Measurements from ENCODE around the gene UGT1A1.

The UGT1A1 gene

GRCh38 chr2:233764761-233765160 is 4.7 kb downstream of the UGT1A1 start:
- Histone ChIP-seq H3K4me1 (ENCODE audit: control insufficient read depth, insufficient read depth, low read length) (peaks cover 45% of the 10 kb centered on the region), H3K4me3 (ENCODE audit: low read length) (no peak overlapping the region), H3K9ac (ENCODE audit: low read length) (no peak overlapping the region), H3K36me3 (ENCODE audit: control insufficient read depth, insufficient read depth, low read length) (no peaks in the 10 kb centered on the region), H3K9me3 (ENCODE audit: control insufficient read depth, low read length) (no peaks in the 10 kb centered on the region), H3K27me3 (ENCODE audit: control insufficient read depth, insufficient read depth, low read length) (no peaks in the 10 kb centered on the region)

- H3K4me3 ChIP-seq (ENCODE audit: low read length): no peak overlapping the region
- H3K9me3 ChIP-seq (ENCODE audit: control insufficient read depth, low read length): no peaks in the 10 kb centered on the region
- H3K27me3 ChIP-seq (ENCODE audit: control insufficient read depth, insufficient read depth, low read length): no peaks in the 10 kb centered on the region
- no peaks in the 10 kb centered on the region for H3K36me3 ChIP-seq (ENCODE audit: control insufficient read depth, insufficient read depth, low read length)
- peaks cover 29% of the 10 kb centered on the region for H3K4me1 ChIP-seq (ENCODE audit: control insufficient read depth, insufficient read depth, low read length)
- H3K9ac ChIP-seq (ENCODE audit: low read length): no peak overlapping the region
These were observed 6.3 kb downstream of the UGT1A1 start for GRCh38 chr2:233766416-233766815.

- Histone ChIP-seq H3K9ac (ENCODE audit: low read length) (no peak overlapping the region), H3K27me3 (ENCODE audit: control insufficient read depth, insufficient read depth, low read length) (no peaks in the 10 kb centered on the region), H3K36me3 (ENCODE audit: control insufficient read depth, insufficient read depth, low read length) (no peaks in the 10 kb centered on the region), H3K9me3 (ENCODE audit: control insufficient read depth, low read length) (no peaks in the 10 kb centered on the region), H3K4me1 (ENCODE audit: control insufficient read depth, insufficient read depth, low read length) (peaks cover 19% of the 10 kb centered on the region), H3K4me3 (ENCODE audit: low read length) (no peak overlapping the region)
These were observed 8.0 kb downstream of the UGT1A1 start for GRCh38 chr2:233768076-233768475.

- peaks cover 10% of the 10 kb centered on the region for H3K4me1 ChIP-seq (ENCODE audit: control insufficient read depth, insufficient read depth, low read length)
- H3K9me3 ChIP-seq (ENCODE audit: control insufficient read depth, low read length): no peaks in the 10 kb centered on the region
- no peaks in the 10 kb centered on the region for H3K36me3 ChIP-seq (ENCODE audit: control insufficient read depth, insufficient read depth, low read length)
- no peaks in the 10 kb centered on the region for H3K27me3 ChIP-seq (ENCODE audit: control insufficient read depth, insufficient read depth, low read length)
- no peak overlapping the region for H3K4me3 ChIP-seq (ENCODE audit: low read length)
- H3K9ac ChIP-seq (ENCODE audit: low read length): no peak overlapping the region
These were observed 9.2 kb downstream of the UGT1A1 start for GRCh38 chr2:233769260-233769659.

- no peaks in the 10 kb centered on the region for H3K36me3 ChIP-seq (ENCODE audit: control insufficient read depth, insufficient read depth, low read length)
- no peak overlapping the region for H3K4me3 ChIP-seq (ENCODE audit: low read length)
These were observed 12.1 kb downstream of the UGT1A1 start for GRCh38 chr2:233772153-233772552.

GRCh38 chr2:233772583-233772982 is 12.5 kb downstream of the UGT1A1 start:
- H3K4me1 ChIP-seq (ENCODE audit: control insufficient read depth, insufficient read depth, low read length): no peaks in the 10 kb centered on the region
- H3K36me3 ChIP-seq (ENCODE audit: control insufficient read depth, insufficient read depth, low read length): no peaks in the 10 kb centered on the region

More at GRCh38 chr2:233772153-233772552, 12.1 kb downstream of the UGT1A1 start:
- Histone ChIP-seq H3K4me1 (ENCODE audit: control insufficient read depth, insufficient read depth, low read length) (no peaks in the 10 kb centered on the region), H3K27me3 (ENCODE audit: control insufficient read depth, insufficient read depth, low read length) (no peaks in the 10 kb centered on the region), H3K9me3 (ENCODE audit: control insufficient read depth, low read length) (no peaks in the 10 kb centered on the region), H3K9ac (ENCODE audit: low read length) (no peak overlapping the region)

GRCh38 chr2:233773854-233774253 is 13.8 kb downstream of the UGT1A1 start:
- H3K9ac ChIP-seq (ENCODE audit: low read length): no peak overlapping the region
- H3K4me3 ChIP-seq (ENCODE audit: low read length): no peak overlapping the region
- no peaks in the 10 kb centered on the region for H3K36me3 ChIP-seq (ENCODE audit: control insufficient read depth, insufficient read depth, low read length)
- H3K27me3 ChIP-seq (ENCODE audit: control insufficient read depth, insufficient read depth, low read length): no peaks in the 10 kb centered on the region
- no peaks in the 10 kb centered on the region for H3K4me1 ChIP-seq (ENCODE audit: control insufficient read depth, insufficient read depth, low read length)
- no peaks in the 10 kb centered on the region for H3K9me3 ChIP-seq (ENCODE audit: control insufficient read depth, low read length)

More at GRCh38 chr2:233772583-233772982, 12.5 kb downstream of the UGT1A1 start:
- H3K9ac ChIP-seq (ENCODE audit: low read length): no peak overlapping the region
- no peaks in the 10 kb centered on the region for H3K27me3 ChIP-seq (ENCODE audit: control insufficient read depth, insufficient read depth, low read length)
- no peaks in the 10 kb centered on the region for H3K9me3 ChIP-seq (ENCODE audit: control insufficient read depth, low read length)
- no peak overlapping the region for H3K4me3 ChIP-seq (ENCODE audit: low read length)

GRCh38 chr2:233775414-233775813 is 15.3 kb downstream of the UGT1A1 start:
- Histone ChIP-seq H3K9me3 (ENCODE audit: control insufficient read depth, low read length) (no peaks in the 10 kb centered on the region), H3K27me3 (ENCODE audit: control insufficient read depth, insufficient read depth, low read length) (no peaks in the 10 kb centered on the region), H3K9ac (ENCODE audit: low read length) (no peak overlapping the region), H3K4me1 (ENCODE audit: control insufficient read depth, insufficient read depth, low read length) (no peaks in the 10 kb centered on the region), H3K4me3 (ENCODE audit: low read length) (no peak overlapping the region), H3K36me3 (ENCODE audit: control insufficient read depth, insufficient read depth, low read length) (no peaks in the 10 kb centered on the region)

- Histone ChIP-seq H3K9ac (ENCODE audit: low read length) (no peak within 1 kb of the TSS), H3K4me3 (ENCODE audit: low read length) (no peak within 1 kb of the TSS), H3K4me1 (ENCODE audit: control insufficient read depth, insufficient read depth, low read length) (no peaks in the 10 kb centered on the region), H3K9me3 (ENCODE audit: control insufficient read depth, low read length) (no peaks in the 10 kb centered on the region), H3K27me3 (ENCODE audit: control insufficient read depth, insufficient read depth, low read length) (no peaks in the 10 kb centered on the region), H3K36me3 (ENCODE audit: control insufficient read depth, insufficient read depth, low read length) (no peaks in the 10 kb centered on the region)
These were observed 18.0 kb downstream of the UGT1A1 start, which contains the start of gene MROH2A for GRCh38 chr2:233778030-233778429. TSS of gene MROH2A (plus strand) at chr2:233778330. CDS start at chr2:233779359, 1,029 bp downstream.

- H3K4me3 ChIP-seq (ENCODE audit: low read length): no peak overlapping the region
- H3K9ac ChIP-seq (ENCODE audit: low read length): no peak overlapping the region
- no peaks in the 10 kb centered on the region for H3K27me3 ChIP-seq (ENCODE audit: control insufficient read depth, insufficient read depth, low read length)
- H3K9me3 ChIP-seq (ENCODE audit: control insufficient read depth, low read length): no peaks in the 10 kb centered on the region
- H3K4me1 ChIP-seq (ENCODE audit: control insufficient read depth, insufficient read depth, low read length): no peaks in the 10 kb centered on the region
- no peaks in the 10 kb centered on the region for H3K36me3 ChIP-seq (ENCODE audit: control insufficient read depth, insufficient read depth, low read length)
These were observed 19.7 kb downstream of the UGT1A1 start for GRCh38 chr2:233779722-233780121.

GRCh38 chr2:233780771-233781170 is 20.7 kb downstream of the UGT1A1 start:
- Histone ChIP-seq H3K4me3 (ENCODE audit: low read length) (no peak overlapping the region), H3K4me1 (ENCODE audit: control insufficient read depth, insufficient read depth, low read length) (no peaks in the 10 kb centered on the region), H3K36me3 (ENCODE audit: control insufficient read depth, insufficient read depth, low read length) (no peaks in the 10 kb centered on the region), H3K9me3 (ENCODE audit: control insufficient read depth, low read length) (no peaks in the 10 kb centered on the region), H3K9ac (ENCODE audit: low read length) (no peak overlapping the region), H3K27me3 (ENCODE audit: control insufficient read depth, insufficient read depth, low read length) (no peaks in the 10 kb centered on the region)

- Histone ChIP-seq H3K4me3 (ENCODE audit: low read length) (no peak overlapping the region), H3K27me3 (ENCODE audit: control insufficient read depth, insufficient read depth, low read length) (no peaks in the 10 kb centered on the region), H3K4me1 (ENCODE audit: control insufficient read depth, insufficient read depth, low read length) (no peaks in the 10 kb centered on the region), H3K9ac (ENCODE audit: low read length) (no peak overlapping the region), H3K36me3 (ENCODE audit: control insufficient read depth, insufficient read depth, low read length) (no peaks in the 10 kb centered on the region), H3K9me3 (ENCODE audit: control insufficient read depth, low read length) (no peaks in the 10 kb centered on the region)
These were observed 29.5 kb downstream of the UGT1A1 start for GRCh38 chr2:233789554-233789953.
